Liver (tissue), 3 donors: ENCODE measurements around the gene LRRC10B.

Experiments
- CTCF ChIP-seq: fragments of 150-350 bp; IDR thresholded peaks from 2 replicates; pipeline ENCODE4 v1.5.1; 2017; ENCODE audit warnings: improper control_type of control experiment, low read depth, low read length; ENCODE audit not compliant: missing input control
- JUND ChIP-seq, 2 donors: IDR thresholded peaks; 2 replicates each; pipeline ENCODE4 v1.6.1; 2016; ENCODE audit warnings: antibody characterized with exemption in 2 of 2
- RAD21 ChIP-seq, 2 donors: IDR thresholded peaks; 2 replicates each; pipeline ENCODE4 v1.6.1; 2016; ENCODE audit warnings: antibody characterized with exemption in 2 of 2, mild to moderate bottlenecking in 2 of 2
- REST ChIP-seq: IDR thresholded peaks from 2 replicates; pipeline ENCODE4 v1.6.1; 2016; ENCODE audit warnings: antibody characterized with exemption, mild to moderate bottlenecking
- RXRA ChIP-seq, 2 donors: IDR thresholded peaks; 2 replicates each; pipeline ENCODE4 v1.6.1; 2017 to 2018; ENCODE audit warnings: antibody characterized with exemption in 2 of 2, mild to moderate bottlenecking in 1 of 2
- TAF1 ChIP-seq: conservative IDR thresholded peaks from 2 replicates; pipeline ENCODE4 v1.6.1; 2016; ENCODE audit warnings: antibody characterized with exemption, mild to moderate bottlenecking
- YY1 ChIP-seq: IDR thresholded peaks from 2 replicates; pipeline ENCODE4 v1.6.1; 2016; ENCODE audit warnings: antibody characterized with exemption, mild to moderate bottlenecking
- ZBTB33 ChIP-seq: IDR thresholded peaks from 2 replicates; pipeline ENCODE4 v1.6.1; 2016; ENCODE audit warnings: antibody characterized with exemption
- TF ChIP-seq, protein P1 (sequence below): IDR thresholded peaks from 2 replicates; pipeline ENCODE4 v1.6.1; 2016; ENCODE audit warnings: antibody characterized with exemption
- donor health status: healthy.
- donor health status: healthy.

DNA sequence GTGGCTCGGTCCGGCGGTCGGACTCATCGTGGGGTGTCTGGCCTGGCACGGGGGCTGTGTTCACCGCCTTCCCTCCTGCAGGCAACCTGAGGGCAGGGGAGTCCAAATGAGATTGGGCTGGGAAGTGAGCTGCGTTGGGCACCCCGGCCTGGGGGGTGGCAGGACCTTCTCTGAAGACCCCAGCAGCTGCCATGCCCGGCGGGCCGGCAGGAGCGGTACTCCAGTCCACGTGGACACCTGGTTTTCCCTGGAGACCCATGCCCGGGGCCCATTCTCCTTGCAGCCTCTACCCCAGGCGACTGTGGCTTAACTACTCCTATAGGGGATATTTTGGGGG, 24.5 kb downstream of the LRRC10B start:
- TF ChIP-seq CTCF: no peak
- no peak for TF ChIP-seq JUND (IDR thresholded peaks at IDR 0.05)
- TF ChIP-seq, protein P1, sequence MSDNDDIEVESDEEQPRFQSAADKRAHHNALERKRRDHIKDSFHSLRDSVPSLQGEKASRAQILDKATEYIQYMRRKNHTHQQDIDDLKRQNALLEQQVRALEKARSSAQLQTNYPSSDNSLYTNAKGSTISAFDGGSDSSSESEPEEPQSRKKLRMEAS: no peak
- TF ChIP-seq RAD21 (IDR thresholded peaks at IDR 0.05): no peak
- TF ChIP-seq ZBTB33: no peak
- TF ChIP-seq TAF1: no peak
- TF ChIP-seq RXRA (IDR thresholded peaks at IDR 0.05): no peak
- TF ChIP-seq REST: no peak
- TF ChIP-seq YY1: no peak
